Lower leg skin (tissue), 4 donors: ENCODE results near the gene MKRN1. TPM values are rescaled to one million over a fixed set of nuclear protein-coding genes. Genes with fewer than 3 reads are reported as not detected.

Source experiments
- DNase-seq, 2 donors: peaks; one replicate each; pipeline ENCODE4 v3.0.0-alpha.2; 2019; ENCODE audit warnings: low spot score in 2 of 2
- H3K4me3 ChIP-seq: fragments of 200-600 bp; sonication (generic); 2 replicates; pipeline ENCODE4 v1.5.1; 2017; ENCODE audit warnings: mild to moderate bottlenecking, low read depth; ENCODE audit not compliant: poor library complexity, severe bottlenecking
- CTCF ChIP-seq, 3 donors: fragments of 450-650 bp; IDR thresholded peaks; one replicate each; pipeline ENCODE4 v1.5.1; 2016; ENCODE audit warnings: antibody characterized with exemption in 3 of 3, mild to moderate bottlenecking in 3 of 3, moderate library complexity in 2 of 3
- POLR2A ChIP-seq, 2 donors: fragments of 450-650 bp; IDR thresholded peaks; one replicate each; pipeline ENCODE4 v1.6.1; 2016 to 2017; ENCODE audit warnings: antibody characterized with exemption in 2 of 2, mild to moderate bottlenecking in 1 of 2, moderate library complexity in 1 of 2
- WGBS, 2 donors: methylation state at CpG; one replicate each; pipeline ENCODE4 v1.1.5; 2018; 5-methylcytosine and 5-hydroxymethylcytosine counted together
- intact Hi-C: fragments of 100-400 bp; cut with DNase I; formaldehyde crosslinking; loops from one replicate; pipeline ENCODE4 v1.15.0; 2023; ENCODE audit warnings: low total_unique reads
- total RNA-seq, 4 donors: library from RNA; depleted of rRNA; stranded (reverse); fragments of >200 nt; gene quantifications; one replicate each; pipeline ENCODE4 v1.1.0, GENCODE V29; 2016

Gene MKRN1
- total RNA-seq, 4 donors from 2014 or later, result 74.4 to 92.3 (median 85.4) TPM

DNA sequence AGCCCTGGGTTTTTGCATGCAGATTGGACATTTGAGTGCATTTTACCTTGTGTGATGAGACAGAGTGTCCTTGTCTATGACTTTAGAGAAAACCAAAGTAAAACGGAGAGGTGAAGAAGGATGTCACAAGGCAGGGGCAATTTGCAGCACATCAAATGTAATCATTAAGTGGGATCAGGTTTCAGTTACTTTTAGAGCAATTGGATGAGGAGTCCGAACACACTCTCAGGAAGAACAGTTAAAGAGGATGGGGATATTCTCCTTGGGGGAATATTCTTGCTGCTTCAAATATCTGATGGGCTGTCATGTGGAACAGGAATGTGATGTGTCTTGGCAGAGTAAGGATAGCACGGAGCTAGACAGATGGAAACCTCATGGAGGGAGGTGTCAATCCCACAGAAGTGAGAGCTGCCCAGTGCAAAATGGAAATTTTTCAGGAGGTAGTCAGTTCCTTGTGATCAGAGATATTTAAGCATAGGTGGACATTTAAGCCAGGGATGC is 74.7 kb downstream of the MKRN1 start:
- WGBS, 2 donors, result 27 to 34% methylated on average over 3 of the region's 3 CpGs
- no peak overlapping the region for H3K4me3 ChIP-seq
- no peak for DNase-seq
- no peak for TF ChIP-seq POLR2A (IDR thresholded peaks at IDR 0.05)
- intact Hi-C loops, result no loop called here

- WGBS, 2 donors, result 19 to 20% methylated on average over 22 of the region's 22 CpGs
- TF ChIP-seq CTCF (IDR thresholded peaks at IDR 0.05) (no peak), POLR2A (IDR thresholded peaks at IDR 0.05) (no peak)
- intact Hi-C loops, result no loop called here
- DNase-seq, result no peak
- H3K4me3 ChIP-seq, result peak within 1 kb of the TSS; percentile 28
These were observed 75.3 kb downstream of the MKRN1 start, which contains the start of gene RAB19 for GRCh38 chr7:140403878-140404564. RAB19 (plus strand) TSS chr7:140404058; CDS start chr7:140407647, 3,589 bp downstream.

Other genes with a start within 250 kb of the MKRN1 start
- 10 to 100 TPM; 28.7 to 36.2 (median 29.9) TPM for gene SLC37A3, start 81.0 kb downstream of the MKRN1 start, total RNA-seq
- gene RAB19, start 75.4 kb downstream of the MKRN1 start, total RNA-seq, result 1 to 10 TPM in 1 of 4 donors, under 1 TPM in 2, not detected in 1; 0.47 to 1.5 (median 0.72) TPM
- gene DENND2A, start 161.3 kb upstream of the MKRN1 start, total RNA-seq, result 1 to 10 TPM in 3 of 4 donors, under 1 TPM in 1; 0.97 to 2.5 (median 2.2) TPM
- gene ADCK2, start 193.4 kb upstream of the MKRN1 start, total RNA-seq, result 10 to 100 TPM; 48.0 to 65.9 (median 57.0) TPM
- gene NDUFB2, start 217.2 kb upstream of the MKRN1 start, total RNA-seq, result 100 to 1,000 TPM; 153 to 309 (median 188) TPM